GM12874 (cell line): ENCODE results near the gene TRAPPC3.

Experiments used
- TF ChIP-seq, protein P1 (sequence below): IDR thresholded peaks from 2 replicates; pipeline ENCODE4 v1.5.1; 2011; ENCODE audit warnings: low read depth, mild to moderate bottlenecking, control low read depth, low read length, moderate library complexity; ENCODE audit not compliant: insufficient read depth

TRAPPC3 gene

DNA sequence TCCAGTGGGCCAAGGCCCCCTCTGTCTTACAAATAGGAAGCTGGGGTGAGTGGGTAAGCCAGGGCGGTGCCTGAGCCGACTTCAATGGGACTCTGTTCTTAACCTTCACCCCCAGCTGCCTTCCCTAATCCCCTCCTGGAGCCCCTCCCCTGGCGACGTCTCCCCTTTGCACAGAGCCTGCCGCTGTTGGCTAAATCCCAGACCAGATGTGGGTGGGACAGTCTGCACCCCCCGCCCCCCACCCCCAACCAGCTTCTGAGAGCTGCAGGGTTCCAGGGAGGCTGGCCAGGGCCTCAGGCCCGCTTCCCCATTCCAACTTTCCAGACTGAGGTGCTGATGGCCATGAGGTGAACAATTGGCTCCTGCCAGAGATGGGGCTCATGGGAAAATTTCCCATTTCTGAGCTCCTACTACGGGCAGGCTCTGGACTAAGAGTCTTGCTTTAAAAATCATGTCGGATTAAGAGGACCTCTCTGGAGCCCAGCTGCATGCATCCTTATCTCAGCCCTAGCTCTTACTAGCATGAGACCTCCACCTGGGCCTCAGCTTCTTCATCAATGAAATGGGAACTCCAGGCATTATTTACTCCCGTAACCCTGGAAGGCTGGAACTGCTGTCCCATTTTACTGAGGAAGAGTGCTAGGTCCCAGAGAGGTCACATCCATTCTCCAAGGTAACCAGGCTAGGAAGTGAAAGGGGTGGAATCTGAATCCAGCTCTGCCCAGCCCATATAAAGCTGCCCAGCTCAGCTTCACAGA lies 30.7 kb downstream of the TRAPPC3 start:
- TF ChIP-seq, protein P1, sequence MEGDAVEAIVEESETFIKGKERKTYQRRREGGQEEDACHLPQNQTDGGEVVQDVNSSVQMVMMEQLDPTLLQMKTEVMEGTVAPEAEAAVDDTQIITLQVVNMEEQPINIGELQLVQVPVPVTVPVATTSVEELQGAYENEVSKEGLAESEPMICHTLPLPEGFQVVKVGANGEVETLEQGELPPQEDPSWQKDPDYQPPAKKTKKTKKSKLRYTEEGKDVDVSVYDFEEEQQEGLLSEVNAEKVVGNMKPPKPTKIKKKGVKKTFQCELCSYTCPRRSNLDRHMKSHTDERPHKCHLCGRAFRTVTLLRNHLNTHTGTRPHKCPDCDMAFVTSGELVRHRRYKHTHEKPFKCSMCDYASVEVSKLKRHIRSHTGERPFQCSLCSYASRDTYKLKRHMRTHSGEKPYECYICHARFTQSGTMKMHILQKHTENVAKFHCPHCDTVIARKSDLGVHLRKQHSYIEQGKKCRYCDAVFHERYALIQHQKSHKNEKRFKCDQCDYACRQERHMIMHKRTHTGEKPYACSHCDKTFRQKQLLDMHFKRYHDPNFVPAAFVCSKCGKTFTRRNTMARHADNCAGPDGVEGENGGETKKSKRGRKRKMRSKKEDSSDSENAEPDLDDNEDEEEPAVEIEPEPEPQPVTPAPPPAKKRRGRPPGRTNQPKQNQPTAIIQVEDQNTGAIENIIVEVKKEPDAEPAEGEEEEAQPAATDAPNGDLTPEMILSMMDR, result no peak

DNA sequence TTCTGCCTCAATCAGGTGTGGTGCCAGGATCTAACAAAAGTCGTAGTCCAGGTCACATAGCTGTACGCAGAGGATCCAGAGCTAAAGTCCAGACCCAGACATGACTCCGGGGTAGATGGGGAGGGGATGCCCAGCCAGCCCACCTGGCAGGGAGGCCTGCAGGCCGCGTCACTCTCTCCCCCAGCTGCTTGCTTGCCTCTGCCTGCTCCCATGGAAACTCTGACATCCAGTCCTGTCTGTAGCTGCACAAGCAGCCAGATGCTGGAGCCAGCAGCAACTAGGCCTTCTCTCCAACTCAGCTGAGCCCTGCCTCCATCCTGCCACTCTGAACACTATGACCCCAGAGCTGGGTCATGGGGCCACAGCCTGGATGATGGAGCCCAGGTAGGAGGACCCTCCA lies 32.4 kb downstream of the TRAPPC3 start:
- TF ChIP-seq, protein P1, result no peak

DNA sequence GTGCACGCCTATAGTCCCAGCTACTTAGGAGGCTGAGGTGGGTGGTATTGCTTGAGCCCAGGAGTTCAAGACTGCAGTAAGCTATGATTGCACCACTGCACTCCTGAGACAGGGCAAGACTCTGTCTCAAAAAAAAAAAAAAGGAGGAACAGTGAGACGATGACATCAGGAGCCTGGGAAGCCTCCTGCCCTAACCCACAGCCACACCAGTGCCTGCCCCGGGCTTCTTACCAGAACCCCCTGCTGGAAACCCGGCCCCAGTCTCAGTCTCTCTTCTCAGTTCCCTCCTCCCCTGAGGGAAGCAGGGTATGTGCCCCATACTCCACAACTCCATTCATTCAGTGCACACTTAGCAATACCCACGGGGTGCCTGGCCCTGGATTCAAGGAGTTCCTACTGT lies 33.4 kb downstream of the TRAPPC3 start:
- TF ChIP-seq, protein P1, result no peak

DNA sequence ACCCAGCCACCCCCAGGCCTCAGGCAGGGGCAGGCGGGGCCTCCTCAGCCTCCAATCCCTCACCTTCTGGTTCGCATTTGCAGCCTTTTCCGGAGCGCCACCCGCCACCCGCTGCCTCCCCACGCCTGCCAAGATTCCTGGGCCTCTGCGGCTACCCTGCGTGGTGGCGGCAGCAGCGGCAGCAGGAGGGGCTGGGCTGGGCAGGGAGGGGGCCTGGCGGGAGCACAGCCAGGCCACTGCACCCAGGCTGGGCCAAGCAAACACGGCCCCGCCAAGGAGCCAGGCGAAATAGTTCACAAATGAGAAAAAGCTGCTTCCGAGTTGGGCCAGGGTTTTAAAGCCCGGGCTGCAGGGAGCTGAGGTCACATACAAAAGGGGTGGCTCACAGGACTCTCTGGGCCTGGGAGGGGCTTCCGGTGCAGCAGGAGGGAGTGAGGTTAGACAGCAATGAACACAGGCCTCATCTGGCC lies 34.1 kb downstream of the TRAPPC3 start:
- TF ChIP-seq, protein P1, result no peak

DNA sequence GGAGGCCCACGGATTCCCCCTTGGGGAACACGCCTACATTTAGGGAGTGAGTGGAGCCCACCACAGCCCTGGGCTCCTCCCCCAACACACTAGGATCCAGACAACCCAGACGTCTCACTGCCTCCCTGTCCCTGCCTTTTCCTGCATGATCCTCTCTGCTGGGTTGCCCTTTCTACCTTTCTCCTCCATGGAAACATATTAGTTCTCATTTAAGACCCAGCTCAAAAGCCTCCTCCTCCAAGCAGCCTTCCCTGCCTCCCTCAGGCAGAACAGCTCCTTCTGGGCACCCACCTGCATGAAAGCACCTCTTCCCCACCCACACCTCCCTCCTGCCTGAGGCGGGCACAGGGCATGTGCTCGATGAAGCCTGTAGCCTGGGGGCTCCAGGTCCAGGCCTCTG lies 34.9 kb downstream of the TRAPPC3 start:
- TF ChIP-seq, protein P1, result no peak

DNA sequence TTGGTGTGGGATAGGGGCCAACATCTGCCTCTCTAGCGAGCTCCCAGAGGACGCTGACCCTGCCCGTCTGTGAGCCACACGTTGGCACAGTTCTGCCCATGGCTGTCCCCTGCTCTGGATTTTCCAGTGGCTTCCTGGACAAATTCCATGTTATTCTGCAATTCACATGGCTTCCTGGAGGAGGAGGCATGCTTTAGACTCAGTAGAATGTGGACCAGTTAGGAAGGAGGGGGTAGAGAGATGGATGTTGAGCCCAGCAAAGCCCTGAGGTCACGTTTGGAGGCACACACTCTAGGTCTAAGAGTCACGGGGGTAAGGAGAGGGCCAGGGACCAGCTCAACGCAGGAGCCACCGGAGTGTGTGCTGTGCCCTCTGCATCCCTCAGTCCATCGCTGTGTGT lies 36.5 kb downstream of the TRAPPC3 start:
- TF ChIP-seq, protein P1, result no peak

DNA sequence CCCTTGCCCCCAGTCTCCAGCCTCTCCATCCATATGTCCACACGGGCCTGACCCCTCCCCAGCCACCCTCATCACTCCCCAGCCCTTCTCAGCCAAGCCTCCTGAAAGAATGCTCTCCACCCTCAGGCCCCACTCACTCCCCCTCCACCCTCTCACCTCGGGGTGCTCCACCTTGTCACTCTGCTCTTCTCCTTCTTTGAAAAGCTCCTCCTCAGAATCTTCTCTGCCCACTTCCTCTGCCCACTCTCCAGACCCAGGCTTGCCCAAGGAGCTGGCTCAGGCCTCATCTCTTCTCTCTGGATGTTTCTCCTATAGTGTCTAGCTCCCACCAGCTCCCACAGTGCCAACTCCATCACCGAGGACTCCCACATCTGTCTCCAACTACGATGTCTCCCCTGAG lies 38.1 kb downstream of the TRAPPC3 start:
- TF ChIP-seq, protein P1, result no peak
